Transverse colon (tissue), 4 donors: ENCODE data around the gene OR4N2.

ENCODE experiments used
- CTCF ChIP-seq, 5 experiments: fragments of 200-600 bp in 3 of 5; fragments of 450-650 bp in 2 of 5; sonication (generic) in 3 of 5; IDR thresholded peaks; 1 replicate in 2 of 5; 2 replicates in 3 of 5; pipeline ENCODE4 v1.5.1; 2016 to 2017; ENCODE audit warnings: antibody characterized with exemption in 5 of 5, inconsistent platforms in 3 of 5, mild to moderate bottlenecking in 2 of 5, moderate library complexity in 1 of 5
- EP300 ChIP-seq: sonication (generic); formaldehyde crosslinking; IDR thresholded peaks from one replicate; pipeline ENCODE4 v1.6.1; 2017; ENCODE audit warnings: antibody characterized with exemption, low read depth
- POLR2A ChIP-seq: fragments of 450-650 bp; IDR thresholded peaks from one replicate; pipeline ENCODE4 v1.6.1; 2016; ENCODE audit warnings: antibody characterized with exemption, mild to moderate bottlenecking, moderate library complexity
- POLR2AphosphoS5 ChIP-seq, 3 donors: sonication (generic); formaldehyde crosslinking; IDR thresholded peaks; one replicate each; pipeline ENCODE4 v1.6.1; 2016; ENCODE audit warnings: antibody characterized with exemption in 3 of 3

GRCh38 chr14:19828314-19828713 lies 24.7 kb downstream of the OR4N2 start:
- TF ChIP-seq EP300 (no peak), POLR2A (no peak), CTCF (IDR thresholded peaks at IDR 0.05) (no peak), POLR2AphosphoS5 (IDR thresholded peaks at IDR 0.05) (no peak)
